ENCODE measurements around the gene UBA6.
"Not testable (repeated sequence)": the region's sequence is repeated elsewhere in the genome, so short reads cannot be mapped to it uniquely, and the experiment has no call there.

UBA6 gene

GRCh38 chr4:67700738-67701516, at the start of gene UBA6:
UBA6 (minus strand) TSS chr4:67701155; CDS start chr4:67701119, 36 bp downstream.
- DNase-seq: peak; percentile 81

DNA sequence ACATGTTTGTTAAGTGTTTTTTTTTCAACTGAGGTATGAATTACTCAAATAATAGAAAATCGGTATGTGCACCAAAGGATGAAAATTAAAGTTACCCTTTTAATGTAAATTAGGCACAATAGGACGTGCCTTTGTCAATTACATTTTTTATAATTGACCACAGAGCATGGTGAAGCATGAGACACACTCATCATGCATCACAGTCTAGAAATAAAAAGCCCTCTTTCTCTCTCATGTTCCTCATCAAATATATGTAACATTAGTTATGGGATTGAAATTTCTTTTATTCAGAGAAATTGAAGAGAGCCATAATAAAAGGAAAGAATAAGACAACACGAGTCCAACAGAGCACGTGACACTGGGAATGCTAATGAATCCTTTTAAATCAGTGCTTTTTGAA, 49.7 kb upstream of the UBA6 start:
- no peak for DNase-seq

- no peak for DNase-seq
Measured at GRCh38 chr4:67749286-67749685, 48.3 kb upstream of the UBA6 start.

DNA sequence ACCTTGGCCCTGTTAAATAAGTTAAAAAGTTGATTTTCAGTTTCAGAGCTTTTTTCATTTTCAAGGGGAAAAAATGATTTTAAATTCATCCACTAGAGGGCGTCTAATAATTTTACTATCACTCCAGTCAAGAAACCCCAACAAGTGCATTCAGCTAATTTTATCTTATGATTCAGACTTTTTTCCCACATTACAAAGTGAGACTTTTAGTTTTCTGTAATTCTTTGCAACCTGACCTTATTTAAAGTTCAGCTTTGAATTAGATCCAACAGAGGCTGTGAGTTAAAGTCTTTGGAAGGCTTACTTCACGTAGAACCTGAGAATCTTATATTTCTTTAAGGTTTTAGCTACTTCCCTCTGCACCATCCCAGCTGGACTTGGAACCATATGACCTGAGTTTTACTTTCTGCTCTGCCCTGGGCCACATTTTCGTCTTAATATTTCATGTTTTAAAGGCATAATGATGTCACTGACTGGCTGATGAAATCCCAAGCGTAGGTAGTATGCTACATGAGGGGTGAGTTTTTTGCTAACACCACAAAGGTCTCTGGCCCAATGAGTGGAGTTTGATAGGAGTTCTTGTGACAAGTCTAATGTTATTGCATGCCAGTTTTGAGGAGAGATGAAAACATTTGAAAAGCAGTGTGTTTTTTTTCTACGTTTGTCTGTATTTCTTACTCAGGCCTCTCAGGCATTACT, 46.0 kb upstream of the UBA6 start:
- peak; percentile 32 for DNase-seq

GRCh38 chr4:67744561-67745283, 43.8 kb upstream of the UBA6 start:
- no peak for DNase-seq

DNA sequence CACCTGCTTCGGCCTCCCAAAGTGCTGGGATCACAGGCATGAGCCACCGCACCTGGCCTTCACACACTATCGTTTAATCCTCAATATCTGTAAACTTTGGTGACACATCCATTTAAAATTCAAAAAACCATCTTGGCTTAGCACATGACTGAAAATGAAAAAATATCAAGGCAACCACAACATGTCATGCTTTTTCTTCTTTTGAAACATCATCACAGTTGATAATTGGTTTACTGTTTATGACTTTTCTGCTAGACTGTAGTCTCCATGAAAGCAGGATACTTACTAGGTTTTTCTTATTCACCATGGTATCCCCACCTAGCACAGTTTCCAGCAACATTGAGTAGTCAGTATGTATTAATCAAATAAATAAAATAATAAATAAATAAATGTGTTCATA, 42.2 kb upstream of the UBA6 start:
- no peak for DNase-seq

- DNase-seq: no peak
Measured at GRCh38 chr4:67736262-67736661, 35.3 kb upstream of the UBA6 start.

DNA sequence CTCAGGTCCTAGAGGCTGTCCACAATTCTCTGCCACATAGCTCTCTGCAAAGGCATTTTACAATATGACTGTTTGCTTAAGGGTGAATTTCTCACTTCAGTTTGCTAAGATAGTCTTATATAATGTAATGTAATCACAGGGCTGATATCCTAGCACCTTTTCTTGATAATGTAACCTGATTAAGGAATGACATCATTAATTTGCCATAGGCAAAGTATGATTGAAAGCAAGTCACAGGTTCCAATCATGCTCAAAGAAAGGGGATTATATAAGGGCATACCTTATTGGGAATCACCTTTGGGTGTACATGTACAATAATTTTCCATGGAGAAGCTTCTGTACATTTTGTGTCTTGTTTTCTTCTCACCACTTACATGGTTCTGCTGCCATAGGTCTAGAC, 34.4 kb upstream of the UBA6 start:
- DNase-seq: no peak

- not testable (repeated sequence) for DNase-seq
Measured at GRCh38 chr4:67730511-67730910, 29.6 kb upstream of the UBA6 start.

GRCh38 chr4:67727124-67727850, 26.3 kb upstream of the UBA6 start:
- no peak for DNase-seq

GRCh38 chr4:67725981-67726380, 25.0 kb upstream of the UBA6 start:
- no peak for DNase-seq

DNA sequence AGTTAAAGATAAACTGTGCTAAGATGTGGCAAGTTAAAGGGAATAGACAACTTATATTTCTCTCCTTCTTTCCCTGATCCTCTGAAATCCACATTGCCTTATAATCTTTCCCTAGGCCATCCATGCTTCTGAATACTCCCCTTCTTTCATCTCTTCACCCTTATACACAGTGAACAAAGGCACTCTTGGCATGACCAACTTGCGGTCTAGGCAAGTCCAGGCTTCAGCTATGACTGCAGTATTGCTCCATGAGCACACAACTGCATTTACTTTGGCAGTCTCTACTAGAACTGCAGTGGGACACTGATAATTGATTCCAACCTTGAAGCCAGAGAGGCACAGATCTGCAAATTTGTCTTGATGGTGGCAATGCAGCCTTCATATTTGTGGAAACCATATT, 24.2 kb upstream of the UBA6 start:
- no peak for DNase-seq

DNA sequence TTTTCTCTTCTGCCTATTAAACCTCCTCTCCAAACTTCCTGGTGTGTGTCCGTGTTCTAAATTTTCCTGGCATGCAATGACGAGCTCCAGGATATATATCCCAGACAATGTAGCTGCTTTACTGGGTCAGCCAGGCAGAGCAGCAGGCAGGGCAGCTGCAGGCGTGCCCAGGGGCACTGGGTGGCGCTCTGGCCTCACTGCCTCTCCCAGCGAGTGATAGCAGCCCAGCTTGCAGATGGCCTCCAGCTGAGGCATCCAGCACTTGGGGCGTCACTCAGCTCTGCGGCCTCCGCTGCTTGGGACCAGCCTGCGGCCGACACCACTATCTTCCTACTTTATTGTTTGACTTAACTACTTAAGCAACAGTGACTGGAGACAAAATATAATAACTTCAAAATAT, 23.0 kb upstream of the UBA6 start:
- no peak for DNase-seq

DNA sequence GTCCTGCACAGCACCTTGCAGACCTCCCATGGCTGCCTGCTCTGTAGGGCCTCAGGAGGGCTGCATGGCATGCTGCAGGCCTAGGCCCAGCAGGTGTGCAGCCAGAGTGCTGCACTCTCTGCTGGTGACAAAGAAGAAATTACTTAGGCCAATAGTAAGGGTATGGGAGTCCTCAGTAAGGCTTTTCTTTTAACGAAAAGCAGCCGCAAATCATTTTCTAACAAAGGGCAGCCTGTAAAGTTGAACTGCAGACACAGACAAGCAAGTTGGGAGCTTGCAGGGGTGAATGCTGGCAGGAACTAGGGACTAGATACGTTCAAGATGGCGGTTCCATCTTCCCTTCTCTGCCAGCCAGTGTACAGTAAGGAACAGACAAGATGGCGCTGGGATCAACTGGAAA, 22.4 kb upstream of the UBA6 start:
- DNase-seq: no peak

DNA sequence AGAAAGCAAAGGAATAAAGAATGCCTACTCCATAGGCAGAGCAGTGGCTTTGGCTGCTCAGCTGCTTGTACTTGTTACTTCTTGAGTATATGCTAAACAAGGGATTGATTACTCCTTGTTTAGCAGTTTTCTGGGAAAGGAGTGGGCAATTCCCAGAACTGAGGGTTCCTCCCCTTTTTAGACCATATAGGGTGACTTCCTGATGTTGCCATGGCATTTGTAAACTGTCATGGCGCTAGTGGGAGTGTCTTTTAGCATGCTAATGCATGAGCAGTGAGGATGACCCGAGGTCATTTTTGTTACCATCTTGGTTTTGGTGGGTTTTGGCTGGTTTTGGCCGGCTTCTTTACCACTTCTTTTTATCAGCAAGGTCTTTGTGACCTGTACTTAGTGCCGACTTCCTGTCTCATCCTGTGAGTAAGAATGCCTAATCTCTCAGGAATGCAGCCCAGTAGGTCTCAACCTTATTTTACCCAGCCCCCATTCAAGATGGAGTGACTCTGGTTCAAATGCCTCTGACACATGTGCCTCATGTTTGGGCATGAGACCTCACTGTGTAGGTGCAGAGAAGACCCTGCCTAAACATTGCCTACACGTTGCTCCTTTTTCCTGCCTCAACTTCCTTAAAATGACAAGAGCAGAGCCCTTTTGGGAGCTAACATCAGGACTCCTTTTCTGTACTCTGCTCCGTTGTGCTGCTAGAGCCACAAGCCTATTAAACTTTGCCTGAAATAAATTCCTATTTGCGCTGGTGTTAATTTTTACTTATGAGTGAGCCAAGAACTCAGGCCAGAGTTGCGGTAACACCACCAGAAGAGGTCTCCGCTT, 21.0 kb upstream of the UBA6 start:
- no peak for DNase-seq

DNA sequence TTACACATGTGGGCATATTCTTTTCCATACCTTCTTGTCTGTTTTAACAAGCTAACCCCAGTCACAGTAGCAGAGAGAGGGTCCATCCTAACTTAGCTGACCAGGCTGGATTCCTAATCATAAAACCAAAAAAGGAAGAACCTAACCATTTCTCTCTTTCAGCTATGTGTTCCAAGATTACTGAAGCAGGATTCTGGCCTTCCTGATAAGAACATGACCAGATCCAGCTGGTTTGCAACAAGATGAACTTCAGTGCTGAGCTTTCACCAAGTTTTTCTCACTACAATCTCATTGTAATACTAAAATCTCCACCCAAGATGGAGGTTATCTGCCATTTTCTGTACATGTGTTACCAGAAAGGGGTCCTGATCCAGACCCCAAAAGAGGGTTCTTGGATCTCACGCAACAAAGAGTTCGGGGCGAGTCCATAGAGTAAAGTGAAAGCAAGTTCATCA, 20.4 kb upstream of the UBA6 start:
- DNase-seq: no peak

GRCh38 chr4:67719953-67720617, 19.1 kb upstream of the UBA6 start:
- no peak for DNase-seq

DNA sequence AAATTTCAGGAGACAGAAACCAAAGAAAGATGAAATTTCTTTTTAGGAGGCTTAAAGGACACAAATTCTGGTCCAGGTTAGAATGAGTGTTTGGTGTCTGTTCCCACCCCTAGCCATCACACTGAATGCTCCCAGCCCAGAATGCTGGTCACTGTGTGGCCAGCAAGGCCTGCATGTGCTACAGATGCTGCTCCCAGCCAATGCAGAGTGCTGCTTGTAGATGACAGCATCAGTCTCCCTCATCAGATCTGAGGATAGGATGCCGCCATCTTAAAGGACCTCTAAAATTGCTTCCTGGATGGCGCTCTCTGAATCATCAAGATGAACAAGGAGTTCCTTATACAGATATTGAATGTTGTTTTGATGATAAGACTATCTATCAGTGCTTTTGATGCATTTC, 17.9 kb upstream of the UBA6 start:
- no peak for DNase-seq

DNA sequence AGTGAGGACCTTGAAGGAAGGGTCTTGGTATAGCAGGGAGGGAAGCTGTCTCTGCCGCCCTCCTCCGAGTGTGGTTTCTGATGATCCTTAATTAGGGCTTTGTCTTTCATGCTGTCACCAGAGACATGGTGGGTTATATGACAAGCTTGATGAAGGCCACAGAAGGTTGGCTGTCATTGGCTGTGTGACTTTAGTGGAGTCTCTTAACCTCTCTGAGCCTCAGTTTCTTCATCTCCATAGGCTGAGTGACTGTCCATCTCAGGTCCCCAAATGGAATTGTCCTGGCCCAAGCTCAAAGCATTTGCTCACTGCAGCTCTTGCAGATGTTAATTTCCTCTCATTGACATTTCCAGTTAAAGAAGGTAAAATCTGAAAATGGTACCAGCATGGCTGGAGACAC, 16.6 kb upstream of the UBA6 start:
- DNase-seq: no peak

DNA sequence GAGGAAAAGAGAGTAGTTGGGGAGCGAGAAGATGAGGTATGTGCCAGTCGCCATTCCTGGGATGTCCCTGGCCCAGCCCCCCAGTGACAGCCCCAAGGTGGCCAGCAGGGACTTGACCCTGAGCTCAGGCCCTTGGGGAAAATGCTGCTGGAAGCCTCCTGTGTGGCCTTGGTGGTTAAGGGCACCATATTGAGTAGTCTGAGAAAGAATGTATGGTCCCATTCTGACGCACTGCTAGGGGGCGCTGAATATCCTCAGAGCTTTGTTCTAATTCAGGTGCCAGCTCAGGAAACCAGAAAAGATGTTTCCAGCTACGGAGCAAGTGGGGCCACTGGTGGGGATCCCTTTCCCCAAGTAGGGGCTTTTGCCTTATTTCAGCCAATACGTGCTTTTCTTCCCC, 14.0 kb upstream of the UBA6 start:
- DNase-seq: no peak

DNA sequence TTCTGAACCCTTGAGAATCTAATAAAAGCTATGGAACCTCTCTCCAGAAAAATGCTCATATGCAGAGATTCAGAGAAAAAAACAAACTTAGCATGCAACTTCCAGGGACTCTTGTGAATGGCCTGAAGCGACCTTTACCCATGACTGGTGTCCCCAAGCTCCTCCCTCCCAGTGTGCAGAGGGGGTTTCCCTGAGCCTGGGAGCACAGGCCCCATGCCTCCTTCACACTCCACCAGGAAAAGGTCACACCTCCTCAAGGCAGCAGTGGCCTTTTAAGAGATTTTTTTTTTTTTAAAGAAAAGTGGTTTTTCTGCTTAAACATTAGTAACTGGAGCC, 13.3 kb upstream of the UBA6 start:
- DNase-seq: no peak
